Breast epithelium (tissue), 4 donors: ENCODE measurements around the gene ANXA9. TPM values are rescaled to one million over a fixed set of nuclear protein-coding genes. Genes with fewer than 3 reads are reported as not detected.

ENCODE experiments used
- DNase-seq, 2 donors: peaks; one replicate each; pipeline ENCODE4 v3.0.0-alpha.2; 2019; ENCODE audit warnings: low spot score in 2 of 2
- H3K27ac ChIP-seq, 2 donors: fragments of 200-600 bp; sonication (generic) in 1 of 2; one replicate each; pipeline ENCODE4 v1.5.1; 2016 to 2019; ENCODE audit warnings: mild to moderate bottlenecking in 1 of 2
- H3K27me3 ChIP-seq, 2 donors: fragments of 200-600 bp; sonication (generic) in 1 of 2; one replicate each; pipeline versions ENCODE4 v1.5.1 to v1.6.0; 2017 to 2019; ENCODE audit warnings: control low read depth in 1 of 2, mild to moderate bottlenecking in 1 of 2
- H3K36me3 ChIP-seq: fragments of 200-600 bp; one replicate; pipeline ENCODE4 v1.5.1; 2019
- H3K4me1 ChIP-seq, 2 donors: fragments of 200-600 bp; sonication (generic); one replicate each; pipeline ENCODE4 v1.5.1; 2016 to 2019; ENCODE audit warnings: control low read depth in 1 of 2
- H3K4me3 ChIP-seq, 3 donors: fragments of 200-600 bp; sonication (generic); 1 replicate in 2 of 3; 2 replicates in 1 of 3; pipeline ENCODE4 v1.5.1; 2016 to 2019; ENCODE audit warnings: mild to moderate bottlenecking in 3 of 3, moderate library complexity in 2 of 3
- H3K9me3 ChIP-seq, 2 donors: fragments of 200-600 bp; sonication (generic) in 1 of 2; one replicate each; pipeline ENCODE4 v1.5.1; 2016 to 2019; ENCODE audit warnings: control low read depth in 1 of 2
- CTCF ChIP-seq, 3 donors: fragments of 450-650 bp; IDR thresholded peaks; one replicate each; pipeline ENCODE4 v1.5.1; 2016 to 2017; ENCODE audit warnings: antibody characterized with exemption in 3 of 3, mild to moderate bottlenecking in 3 of 3, moderate library complexity in 3 of 3
- POLR2A ChIP-seq: fragments of 450-650 bp; IDR thresholded peaks from one replicate; pipeline ENCODE4 v1.6.1; 2016; ENCODE audit warnings: antibody characterized with exemption, mild to moderate bottlenecking, moderate library complexity
- POLR2AphosphoS5 ChIP-seq, 3 donors: sonication (generic); formaldehyde crosslinking; IDR thresholded peaks; one replicate each; pipeline ENCODE4 v1.6.1; 2017; ENCODE audit warnings: antibody characterized with exemption in 3 of 3
- intact Hi-C: fragments of 100-400 bp; cut with DNase I; formaldehyde crosslinking; loops from one replicate; pipeline ENCODE4 v1.15.1; 2023; ENCODE audit warnings: low total_unique reads
- total RNA-seq, 3 donors: library from RNA; depleted of rRNA; stranded (reverse); fragments of >200 nt; gene quantifications; one replicate each; pipeline ENCODE4 v1.1.0, GENCODE V29; 2016

ANXA9 gene
- total RNA-seq, 3 donors from 2014 or later: 3.6 to 13.0 TPM; not detected in 1

DNA sequence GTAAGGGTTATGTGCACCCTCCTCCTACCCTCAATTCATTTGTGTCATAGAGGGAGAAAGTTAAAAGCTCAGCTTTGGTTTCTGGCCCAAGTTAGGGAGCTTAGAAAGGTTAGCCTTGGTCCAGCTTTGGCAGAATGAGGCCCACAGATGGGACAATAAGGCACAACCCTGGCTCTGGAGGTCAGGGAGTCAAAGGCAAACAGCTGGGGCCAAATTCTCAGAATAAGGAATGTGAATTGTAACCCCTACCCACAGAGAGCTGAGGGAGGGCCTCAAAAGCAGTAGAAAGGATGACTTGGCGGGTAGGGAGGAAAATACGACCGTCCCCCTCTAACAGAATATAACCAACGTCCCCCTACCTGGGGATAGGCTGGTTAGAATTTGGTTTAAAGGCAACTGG lies 16.5 kb upstream of the ANXA9 start:
- Histone ChIP-seq H3K4me1 (no peaks in the 10 kb centered on the region), H3K4me3 (no peak overlapping the region), H3K27ac (no peak overlapping the region), H3K27me3 (no peaks in the 10 kb centered on the region), H3K9me3 (no peaks in the 10 kb centered on the region), H3K36me3 (peaks cover 16% of the 10 kb centered on the region)
- TF ChIP-seq POLR2AphosphoS5 (IDR thresholded peaks at IDR 0.05) (no peak), CTCF (IDR thresholded peaks at IDR 0.05) (no peak), POLR2A (no peak)
- DNase-seq: no peak
- intact Hi-C loops: no loop called here

DNA sequence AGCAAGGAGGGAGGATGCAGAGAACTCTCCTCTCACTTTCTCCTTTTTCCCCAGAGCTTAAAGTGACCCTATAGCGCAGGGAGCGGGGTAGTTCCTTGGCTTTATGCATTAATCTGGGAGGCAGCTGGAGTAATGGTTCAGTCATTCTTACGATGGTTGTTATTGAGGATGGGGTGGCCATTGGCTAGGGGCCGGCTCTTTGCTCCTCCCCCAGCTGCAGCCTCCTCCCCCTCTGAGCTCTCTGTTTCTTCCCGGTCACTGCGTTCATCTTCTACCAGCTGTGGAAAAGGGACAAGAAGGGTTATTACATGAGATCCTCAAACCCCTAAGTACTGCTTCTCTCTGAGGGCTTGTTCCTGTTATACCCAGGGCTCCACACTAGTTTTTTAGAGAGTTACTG lies 16.1 kb upstream of the ANXA9 start:
- DNase-seq: no peak
- Histone ChIP-seq H3K4me1 (no peaks in the 10 kb centered on the region), H3K27me3 (no peaks in the 10 kb centered on the region), H3K9me3 (no peaks in the 10 kb centered on the region), H3K27ac (no peak overlapping the region), H3K4me3 (no peak overlapping the region), H3K36me3 (peaks cover 16% of the 10 kb centered on the region)
- no peak for TF ChIP-seq POLR2A
- TF ChIP-seq POLR2AphosphoS5 (IDR thresholded peaks at IDR 0.05): no peak
- no peak for TF ChIP-seq CTCF (IDR thresholded peaks at IDR 0.05)
- intact Hi-C loops: no loop called here

GRCh38 chr1:150967936-150968335 lies 14.2 kb upstream of the ANXA9 start:
- H3K9me3 ChIP-seq: no peaks in the 10 kb centered on the region
- no peaks in the 10 kb centered on the region for H3K27me3 ChIP-seq
- peaks cover 16% of the 10 kb centered on the region for H3K36me3 ChIP-seq
- no peak for DNase-seq
- H3K27ac ChIP-seq: peak overlapping the region; percentile 22 to 41
- intact Hi-C loops: no loop called here
- peaks cover 3 to 13% of the 10 kb centered on the region in 2 donors for H3K4me1 ChIP-seq
- no peak overlapping the region for H3K4me3 ChIP-seq
- TF ChIP-seq POLR2AphosphoS5 (IDR thresholded peaks at IDR 0.05) (no peak), CTCF (IDR thresholded peaks at IDR 0.05) (no peak), POLR2A (no peak)

DNA sequence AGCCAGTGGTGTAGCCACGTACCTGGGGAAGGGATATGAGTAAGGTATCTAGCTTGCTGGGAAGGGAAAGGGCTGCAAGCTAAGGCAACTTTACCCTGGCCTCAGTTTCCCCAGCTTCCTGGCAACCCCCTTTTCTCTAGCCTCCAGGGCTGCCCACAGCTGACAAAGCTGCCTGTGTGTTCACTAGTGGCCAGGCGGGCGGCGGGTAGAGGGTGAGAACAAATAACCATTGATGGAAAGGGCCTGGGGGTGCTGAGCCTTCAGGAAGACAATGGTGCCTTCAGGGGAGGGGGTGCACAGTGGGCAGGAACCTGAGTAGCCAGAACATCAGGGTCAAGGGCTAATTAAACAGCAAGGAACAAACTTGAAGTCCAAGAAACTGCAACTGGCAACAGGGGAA lies 13.6 kb upstream of the ANXA9 start:
- Histone ChIP-seq H3K27ac (peak overlapping the region; percentile 22 to 41), H3K27me3 (no peaks in the 10 kb centered on the region), H3K4me3 (no peak overlapping the region), H3K36me3 (peaks cover 16% of the 10 kb centered on the region), H3K4me1 (peaks cover 3 to 18% of the 10 kb centered on the region in 2 donors), H3K9me3 (no peaks in the 10 kb centered on the region)
- intact Hi-C loops: no loop called here
- no peak for DNase-seq
- TF ChIP-seq POLR2AphosphoS5 (IDR thresholded peaks at IDR 0.05) (no peak), CTCF (IDR thresholded peaks at IDR 0.05) (no peak), POLR2A (no peak)

DNA sequence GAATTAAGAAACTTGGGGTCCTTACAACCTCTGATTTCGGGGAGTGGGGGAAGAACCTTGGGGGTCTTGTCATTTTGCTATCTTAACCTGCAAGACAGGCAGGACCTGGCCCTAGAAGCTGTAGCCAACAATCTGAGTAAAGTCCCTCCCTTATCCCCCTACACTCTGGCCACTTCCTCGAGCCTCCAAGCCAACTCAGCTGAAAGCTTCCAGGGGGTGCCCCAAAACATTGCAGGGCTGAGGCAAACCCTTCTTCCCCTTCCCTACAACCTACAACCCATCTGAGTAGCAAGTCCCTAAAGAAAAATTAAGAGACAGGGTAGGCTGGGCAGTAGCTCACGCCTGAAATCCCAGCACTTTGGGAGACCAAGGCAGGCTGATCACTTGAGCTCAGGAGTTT lies 12.5 kb upstream of the ANXA9 start:
- Histone ChIP-seq H3K27ac (peak overlapping the region; percentile 13 to 42), H3K36me3 (peaks cover 9% of the 10 kb centered on the region), H3K4me1 (peaks cover 3 to 18% of the 10 kb centered on the region in 2 donors), H3K27me3 (no peaks in the 10 kb centered on the region), H3K9me3 (no peaks in the 10 kb centered on the region), H3K4me3 (no peak overlapping the region)
- TF ChIP-seq CTCF (IDR thresholded peaks at IDR 0.05) (no peak), POLR2A (no peak), POLR2AphosphoS5 (IDR thresholded peaks at IDR 0.05) (no peak)
- intact Hi-C loops: no loop called here
- no peak for DNase-seq
